Tibial nerve (tissue), 4 donors: ENCODE data around the gene GDPD3. TPM values are rescaled to one million over a fixed set of nuclear protein-coding genes. Genes with fewer than 3 reads are reported as not detected.
A peak's percentile ranks its signal among the peaks of the same experiment; 100 is the strongest.

Experiments
- DNase-seq, 2 donors: peaks; one replicate each; pipeline ENCODE4 v3.0.0-alpha.2; 2019; ENCODE audit warnings: low spot score in 2 of 2
- H3K27ac ChIP-seq, 4 donors: fragments of 200-600 bp; sonication (generic) in 3 of 4; one replicate each; pipeline ENCODE4 v1.5.1; 2017 to 2019; ENCODE audit warnings: mild to moderate bottlenecking in 1 of 4
- H3K27me3 ChIP-seq, 2 donors: fragments of 200-600 bp; sonication (generic) in 1 of 2; one replicate each; pipeline versions ENCODE4 v1.5.1 to v1.6.0; 2017 to 2019
- H3K36me3 ChIP-seq, 3 donors: fragments of 200-600 bp; sonication (generic); one replicate each; pipeline ENCODE4 v1.5.1; 2018 to 2019
- H3K4me1 ChIP-seq, 4 donors: fragments of 200-600 bp; sonication (generic) in 3 of 4; one replicate each; pipeline ENCODE4 v1.5.1; 2017 to 2019
- H3K4me3 ChIP-seq, 4 donors: fragments of 200-600 bp; sonication (generic) in 3 of 4; one replicate each; pipeline ENCODE4 v1.5.1; 2017 to 2019; ENCODE audit warnings: mild to moderate bottlenecking in 1 of 4, moderate library complexity in 1 of 4
- H3K9me3 ChIP-seq, 4 donors: fragments of 200-600 bp; sonication (generic) in 3 of 4; one replicate each; pipeline ENCODE4 v1.5.1; 2017 to 2019
- EP300 ChIP-seq, 2 donors: sonication (generic); formaldehyde crosslinking; IDR thresholded peaks; one replicate each; pipeline ENCODE4 v1.6.1; 2017; ENCODE audit warnings: antibody characterized with exemption in 2 of 2, mild to moderate bottlenecking in 1 of 2
- POLR2A ChIP-seq, 2 donors: fragments of 450-650 bp; IDR thresholded peaks; one replicate each; pipeline ENCODE4 v1.6.1; 2017; ENCODE audit warnings: antibody characterized with exemption in 2 of 2, mild to moderate bottlenecking in 2 of 2, moderate library complexity in 2 of 2
- WGBS, 2 donors: methylation state at CpG; one replicate each; pipeline ENCODE4 v1.1.5; 2018; 5-methylcytosine and 5-hydroxymethylcytosine counted together
- total RNA-seq, 4 donors: library from RNA; depleted of rRNA; stranded (reverse); fragments of >200 nt; gene quantifications; one replicate each; pipeline ENCODE4 v1.1.0, GENCODE V29; 2016
- TF ChIP-seq, protein P1 (sequence below), 5 experiments: fragments of 200-600 bp in 3 of 5; fragments of 450-650 bp in 2 of 5; sonication (generic) in 3 of 5; IDR thresholded peaks; one replicate each; pipeline ENCODE4 v1.5.1; 2016 to 2019; ENCODE audit warnings: antibody characterized with exemption in 5 of 5, mild to moderate bottlenecking in 3 of 5, moderate library complexity in 2 of 5

Gene GDPD3
- total RNA-seq, 4 donors from 2014 or later, result 2.8 to 5.2 (median 4.6) TPM

DNA sequence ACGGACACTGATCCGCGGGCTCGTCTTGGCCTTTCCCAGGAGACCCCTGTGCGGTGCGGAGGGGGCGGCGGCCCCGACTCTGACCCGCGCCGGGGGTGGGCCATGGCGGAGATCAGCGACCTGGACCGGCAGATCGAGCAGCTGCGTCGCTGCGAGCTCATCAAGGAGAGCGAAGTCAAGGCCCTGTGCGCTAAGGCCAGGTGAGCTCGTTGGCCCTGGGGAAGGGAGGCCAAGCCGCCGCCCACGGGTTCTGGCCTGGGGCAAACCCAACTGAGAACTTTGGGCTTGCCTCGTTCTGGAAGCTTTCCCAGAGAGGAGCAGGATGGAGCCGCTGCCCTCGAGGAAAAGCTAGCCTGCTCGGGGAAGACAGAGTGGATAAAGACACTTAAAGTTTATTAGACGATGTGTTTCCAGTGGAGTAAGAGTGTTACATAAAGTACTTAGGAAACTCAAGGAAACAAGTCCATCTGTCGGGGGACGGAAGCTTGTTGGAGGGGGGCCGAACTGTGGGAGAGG lies 37.0 kb downstream of the GDPD3 start:
- 2% methylated on average over 16 to 33 of the region's 33 CpGs for WGBS, 2 donors
- Histone ChIP-seq H3K36me3 (peaks cover 8 to 65% (median 8%) of the 10 kb centered on the region in 3 donors), H3K27ac (peak overlapping the region; percentile 62 to 95 (median 92)), H3K4me3 (peak overlapping the region; percentile 84 to 100 (median 96)), H3K27me3 (no peaks in the 10 kb centered on the region), H3K9me3 (no peaks in the 10 kb centered on the region), H3K4me1 (peaks cover 0 to 42% (median 11%) of the 10 kb centered on the region in 4 donors)
- no peak for TF ChIP-seq EP300 (IDR thresholded peaks at IDR 0.05)
- TF ChIP-seq, protein P1, sequence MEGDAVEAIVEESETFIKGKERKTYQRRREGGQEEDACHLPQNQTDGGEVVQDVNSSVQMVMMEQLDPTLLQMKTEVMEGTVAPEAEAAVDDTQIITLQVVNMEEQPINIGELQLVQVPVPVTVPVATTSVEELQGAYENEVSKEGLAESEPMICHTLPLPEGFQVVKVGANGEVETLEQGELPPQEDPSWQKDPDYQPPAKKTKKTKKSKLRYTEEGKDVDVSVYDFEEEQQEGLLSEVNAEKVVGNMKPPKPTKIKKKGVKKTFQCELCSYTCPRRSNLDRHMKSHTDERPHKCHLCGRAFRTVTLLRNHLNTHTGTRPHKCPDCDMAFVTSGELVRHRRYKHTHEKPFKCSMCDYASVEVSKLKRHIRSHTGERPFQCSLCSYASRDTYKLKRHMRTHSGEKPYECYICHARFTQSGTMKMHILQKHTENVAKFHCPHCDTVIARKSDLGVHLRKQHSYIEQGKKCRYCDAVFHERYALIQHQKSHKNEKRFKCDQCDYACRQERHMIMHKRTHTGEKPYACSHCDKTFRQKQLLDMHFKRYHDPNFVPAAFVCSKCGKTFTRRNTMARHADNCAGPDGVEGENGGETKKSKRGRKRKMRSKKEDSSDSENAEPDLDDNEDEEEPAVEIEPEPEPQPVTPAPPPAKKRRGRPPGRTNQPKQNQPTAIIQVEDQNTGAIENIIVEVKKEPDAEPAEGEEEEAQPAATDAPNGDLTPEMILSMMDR (IDR thresholded peaks at IDR 0.05), result no peak
- TF ChIP-seq POLR2A (IDR thresholded peaks at IDR 0.05), result no peak
- DNase-seq, result no peak

- peak; percentile 40 to 72 for TF ChIP-seq POLR2A (IDR thresholded peaks at IDR 0.05)
- TF ChIP-seq, protein P1 (IDR thresholded peaks at IDR 0.05), result no peak
- TF ChIP-seq EP300 (IDR thresholded peaks at IDR 0.05), result peak; percentile 71 to 93
- Histone ChIP-seq H3K9me3 (no peaks in the 10 kb centered on the region), H3K4me1 (peaks cover 0 to 42% (median 11%) of the 10 kb centered on the region in 4 donors), H3K27ac (peak within 1 kb of the TSS; percentile 62 to 95 (median 92)), H3K27me3 (no peaks in the 10 kb centered on the region), H3K4me3 (peak within 1 kb of the TSS; percentile 84 to 100 (median 96)), H3K36me3 (peaks cover 3 to 65% (median 4%) of the 10 kb centered on the region in 3 donors)
- WGBS, 2 donors, result 2 to 3% methylated on average over 46 to 67 of the region's 67 CpGs
- peak; percentile 81 for DNase-seq
Measured at GRCh38 chr16:30075503-30076275, 37.6 kb downstream of the GDPD3 start, which contains the start of gene PPP4C. PPP4C (plus strand) TSS chr16:30075994; CDS start chr16:30076378, 384 bp downstream.

- no peak for DNase-seq
- Histone ChIP-seq H3K4me3 (no peak overlapping the region), H3K9me3 (no peaks in the 10 kb centered on the region), H3K27ac (peak overlapping the region in 1 of 4 donors; percentile 57), H3K27me3 (no peaks in the 10 kb centered on the region), H3K4me1 (peaks cover 0 to 50% (median 34%) of the 10 kb centered on the region in 4 donors), H3K36me3 (peaks cover 3 to 71% (median 30%) of the 10 kb centered on the region in 3 donors)
- TF ChIP-seq EP300 (IDR thresholded peaks at IDR 0.05) (no peak), POLR2A (IDR thresholded peaks at IDR 0.05) (no peak)
- TF ChIP-seq, protein P1 (IDR thresholded peaks at IDR 0.05), result no peak
Measured at GRCh38 chr16:30070490-30070889, 42.8 kb downstream of the GDPD3 start.

DNA sequence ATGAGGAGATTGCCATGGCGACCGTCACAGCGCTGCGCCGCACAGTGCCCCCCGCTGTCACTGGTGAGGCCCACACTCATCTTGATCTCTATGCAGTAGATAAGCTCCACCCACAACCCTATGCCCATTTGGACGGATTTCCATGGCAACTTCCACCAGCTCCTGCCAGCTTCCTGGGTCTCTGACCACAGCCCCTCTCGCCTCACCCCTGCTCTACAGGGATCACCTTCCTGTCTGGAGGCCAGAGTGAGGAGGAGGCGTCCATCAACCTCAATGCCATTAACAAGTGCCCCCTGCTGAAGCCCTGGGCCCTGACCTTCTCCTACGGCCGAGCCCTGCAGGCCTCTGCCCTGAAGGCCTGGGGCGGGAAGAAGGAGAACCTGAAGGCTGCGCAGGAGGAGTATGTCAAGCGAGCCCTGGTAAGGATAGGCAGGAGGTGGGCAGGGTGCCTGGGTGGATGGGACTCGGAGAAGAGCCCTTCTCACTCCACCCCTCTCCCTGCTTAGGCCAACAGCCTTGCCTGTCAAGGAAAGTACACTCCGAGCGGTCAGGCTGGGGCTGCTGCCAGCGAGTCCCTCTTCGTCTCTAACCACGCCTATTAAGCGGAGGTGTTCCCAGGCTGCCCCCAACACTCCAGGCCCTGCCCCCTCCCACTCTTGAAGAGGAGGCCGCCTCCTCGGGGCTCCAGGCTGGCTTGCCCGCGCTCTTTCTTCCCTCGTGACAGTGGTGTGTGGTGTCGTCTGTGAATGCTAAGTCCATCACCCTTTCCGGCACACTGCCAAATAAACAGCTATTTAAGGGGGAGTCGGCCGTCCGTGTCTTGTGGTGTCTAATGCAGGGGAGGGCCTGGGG lies 43.5 kb downstream of the GDPD3 start:
- peak overlapping the region in 2 of 4 donors; percentile 57 for H3K27ac ChIP-seq
- no peak overlapping the region for H3K4me3 ChIP-seq
- H3K36me3 ChIP-seq, result peaks cover 3 to 71% (median 30%) of the 10 kb centered on the region in 3 donors
- H3K27me3 ChIP-seq, result no peaks in the 10 kb centered on the region
- H3K9me3 ChIP-seq, result no peaks in the 10 kb centered on the region
- 67 to 69% methylated on average over 31 of the region's 31 CpGs for WGBS, 2 donors
- TF ChIP-seq POLR2A (IDR thresholded peaks at IDR 0.05) (no peak), EP300 (IDR thresholded peaks at IDR 0.05) (no peak)
- TF ChIP-seq, protein P1 (IDR thresholded peaks at IDR 0.05), result no peak
- peaks cover 0 to 43% (median 33%) of the 10 kb centered on the region in 4 donors for H3K4me1 ChIP-seq
- no peak for DNase-seq
